ENCODE data around the gene AIFM2. TPM values are rescaled to one million over a fixed set of nuclear protein-coding genes. Genes with fewer than 3 reads are reported as not detected.
"Not testable (repeated sequence)": the region's sequence is repeated elsewhere in the genome, so short reads cannot be mapped to it uniquely, and the experiment has no call there.

AIFM2 gene
- total RNA-seq (10 to 100 TPM; 10.1 to 14.5 (median 10.4) TPM), polyA plus RNA-seq (10 to 100 TPM in 2 of 3 donors, 1 to 10 TPM in 1; 8.7 to 40.5 (median 26.3) TPM)
- long read RNA-seq, donor 1, transcript AIFM2-201 (9 exons, 3,243 nt): major isoform, 8 of 29 reads
- long read RNA-seq, donor 1, transcript AIFM2-204 (9 exons, 3,247 nt): major isoform, 8 of 29 reads
- long read RNA-seq, donor 1, partial matches to known transcripts: 2 of 29 reads
- long read RNA-seq, donor 1, other reads (novel, unspliced or antisense): 11 of 29 reads
- long read RNA-seq, donor 2, transcript AIFM2-201 (9 exons, 3,243 nt): major isoform, 23 of 51 reads
- long read RNA-seq, donor 2, transcript AIFM2-204 (9 exons, 3,247 nt): minor isoform, 9 of 51 reads
- long read RNA-seq, donor 2, partial matches to known transcripts: 4 of 51 reads
- long read RNA-seq, donor 2, other reads (novel, unspliced or antisense): 15 of 51 reads

DNA sequence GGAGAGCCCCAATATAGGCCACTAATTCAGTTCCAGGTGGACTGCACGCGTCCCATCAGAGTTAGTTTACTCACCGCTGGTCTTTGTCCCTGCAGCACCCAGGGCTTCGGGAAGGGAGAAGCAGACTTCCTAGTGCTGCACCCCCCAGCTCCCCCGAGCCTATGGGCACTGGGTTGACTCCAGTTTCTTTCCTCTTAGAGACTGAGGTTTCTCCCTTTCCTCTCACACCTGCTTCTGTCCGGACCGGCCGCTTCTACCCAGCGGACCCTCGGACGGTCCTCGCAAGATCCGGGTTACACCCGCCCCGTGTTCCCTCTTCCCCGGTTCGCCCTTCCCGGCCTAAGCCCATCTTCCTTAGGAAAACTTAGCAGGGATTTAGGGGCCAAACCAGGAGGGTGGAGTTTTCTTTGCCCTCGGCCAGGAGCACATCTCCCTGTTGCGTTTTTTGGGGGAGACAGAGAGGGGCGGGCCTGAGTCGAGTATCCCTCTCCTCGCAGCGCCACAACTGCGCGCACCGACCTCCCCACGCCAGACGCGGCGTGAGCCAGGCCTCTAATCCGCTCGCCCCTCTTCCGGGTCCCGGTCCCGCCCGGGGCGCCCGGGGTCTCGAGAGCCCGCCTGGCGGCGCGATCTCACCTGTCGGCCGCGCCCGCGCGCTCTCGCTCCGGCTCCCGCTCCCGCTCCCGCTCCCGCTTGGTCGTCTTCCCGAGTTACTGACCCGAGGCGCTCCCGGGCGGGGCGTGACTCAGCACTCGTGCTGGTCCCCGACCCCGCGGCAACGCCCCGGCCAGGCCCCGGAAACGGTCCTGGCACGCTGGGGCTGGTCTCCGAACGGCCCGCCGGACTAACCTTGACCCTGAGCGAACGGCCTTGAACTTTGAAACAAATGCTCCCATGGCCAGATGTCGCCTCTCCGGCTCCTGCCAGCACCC is at the start of gene AIFM2:
Gene AIFM2, minus strand, starts transcription at position 728 of the 932 bp plus-strand sequence. CDS start 8,741 bp downstream, outside the sequence.
- 5 to 10% (median 8%) methylated on average over 64 to 80 of the region's 80 CpGs for WGBS, 3 donors
- Histone ChIP-seq H3K4me3 (peak within 1 kb of the TSS; percentile 82), H3K36me3 (ENCODE audit: insufficient read depth in 1 of 2, low read depth in 1 of 2) (peaks cover 0 to 17% of the 10 kb centered on the region in 2 donors), H3K4me1 (peaks cover 39% of the 10 kb centered on the region), H3K27me3 (ENCODE audit: insufficient read depth in 3 of 3, low read length in 2 of 3) (no peaks in the 10 kb centered on the region), H3K9me3 (no peaks in the 10 kb centered on the region), H3K27ac (peak within 1 kb of the TSS; percentile 85)
- TF ChIP-seq, protein P1, sequence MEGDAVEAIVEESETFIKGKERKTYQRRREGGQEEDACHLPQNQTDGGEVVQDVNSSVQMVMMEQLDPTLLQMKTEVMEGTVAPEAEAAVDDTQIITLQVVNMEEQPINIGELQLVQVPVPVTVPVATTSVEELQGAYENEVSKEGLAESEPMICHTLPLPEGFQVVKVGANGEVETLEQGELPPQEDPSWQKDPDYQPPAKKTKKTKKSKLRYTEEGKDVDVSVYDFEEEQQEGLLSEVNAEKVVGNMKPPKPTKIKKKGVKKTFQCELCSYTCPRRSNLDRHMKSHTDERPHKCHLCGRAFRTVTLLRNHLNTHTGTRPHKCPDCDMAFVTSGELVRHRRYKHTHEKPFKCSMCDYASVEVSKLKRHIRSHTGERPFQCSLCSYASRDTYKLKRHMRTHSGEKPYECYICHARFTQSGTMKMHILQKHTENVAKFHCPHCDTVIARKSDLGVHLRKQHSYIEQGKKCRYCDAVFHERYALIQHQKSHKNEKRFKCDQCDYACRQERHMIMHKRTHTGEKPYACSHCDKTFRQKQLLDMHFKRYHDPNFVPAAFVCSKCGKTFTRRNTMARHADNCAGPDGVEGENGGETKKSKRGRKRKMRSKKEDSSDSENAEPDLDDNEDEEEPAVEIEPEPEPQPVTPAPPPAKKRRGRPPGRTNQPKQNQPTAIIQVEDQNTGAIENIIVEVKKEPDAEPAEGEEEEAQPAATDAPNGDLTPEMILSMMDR (IDR thresholded peaks at IDR 0.05): no peak
- ATAC-seq (peak; percentile 84 to 90 (median 86)), DNase-seq (peak; percentile 89 to 93)
- intact Hi-C loops (cut with DNase I): no loop called here

DNA sequence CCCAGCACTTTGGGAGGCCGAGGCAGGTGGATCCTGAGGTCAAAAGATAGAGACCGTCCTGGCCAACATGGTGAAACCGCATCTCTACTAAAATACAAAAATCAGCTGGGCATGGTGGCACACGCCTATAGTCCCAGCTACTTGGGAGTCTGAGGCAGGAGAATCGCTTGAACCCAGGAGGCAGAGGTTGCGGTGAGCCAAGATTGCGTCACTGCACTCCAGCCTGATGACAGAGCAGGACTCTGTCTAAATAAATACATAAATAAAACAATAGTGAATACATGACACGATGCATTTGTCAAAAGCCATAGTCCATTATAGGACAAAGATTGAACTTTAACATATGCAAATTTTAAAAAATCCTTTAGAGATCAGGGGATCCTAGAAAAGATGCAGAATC is 46.6 kb upstream of the AIFM2 start:
- H3K4me3 ChIP-seq; ATAC-seq; H3K9me3 ChIP-seq; H3K4me1 ChIP-seq; H3K27me3 ChIP-seq (ENCODE audit: insufficient read depth in 3 of 3, low read length in 2 of 3); H3K27ac ChIP-seq; intact Hi-C loops (cut with DNase I); DNase-seq; H3K36me3 ChIP-seq (ENCODE audit: insufficient read depth in 1 of 2, low read depth in 1 of 2): not testable (repeated sequence)
- WGBS, 3 donors: 89 to 94% (median 92%) methylated on average over 8 of the region's 8 CpGs

DNA sequence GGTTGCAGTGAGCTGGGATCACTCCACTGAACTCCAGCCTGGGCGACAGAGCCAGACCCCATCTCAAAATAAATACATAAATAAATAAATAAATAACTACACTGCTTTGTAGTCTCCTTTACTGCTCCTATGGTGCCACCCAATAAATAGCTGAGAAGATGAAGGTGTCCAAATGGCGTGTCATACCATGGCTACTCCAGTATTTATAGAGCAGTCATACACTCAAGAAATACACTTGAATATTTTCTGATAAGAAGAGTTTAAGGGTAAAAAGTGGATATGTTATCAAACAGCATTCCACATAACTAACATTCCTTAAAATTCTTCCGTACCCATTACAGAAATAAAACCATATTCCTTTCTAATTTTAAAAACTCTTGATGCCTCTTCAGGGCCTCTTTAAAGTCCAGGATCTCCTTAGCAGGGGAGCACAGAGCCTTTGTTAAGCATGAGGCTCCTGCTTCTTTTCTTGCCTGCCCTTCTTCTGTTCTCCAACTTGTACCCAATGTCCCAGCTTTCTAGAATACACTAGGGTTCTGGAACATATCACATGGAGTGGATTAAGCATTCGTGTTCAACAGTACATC is 45.6 kb upstream of the AIFM2 start:
- no peaks in the 10 kb centered on the region for H3K4me1 ChIP-seq
- ATAC-seq (no peak), DNase-seq (no peak)
- no peaks in the 10 kb centered on the region for H3K9me3 ChIP-seq
- H3K27me3 ChIP-seq (ENCODE audit: insufficient read depth in 3 of 3, low read length in 2 of 3): no peaks in the 10 kb centered on the region
- no peaks in the 10 kb centered on the region for H3K36me3 ChIP-seq (ENCODE audit: insufficient read depth in 1 of 2, low read depth in 1 of 2)
- no peak overlapping the region for H3K4me3 ChIP-seq
- intact Hi-C loops (cut with DNase I): no loop called here
- TF ChIP-seq, protein P1 (IDR thresholded peaks at IDR 0.05): no peak
- 80 to 85% (median 83%) methylated on average over 4 of the region's 4 CpGs for WGBS, 3 donors
- no peak overlapping the region for H3K27ac ChIP-seq

DNA sequence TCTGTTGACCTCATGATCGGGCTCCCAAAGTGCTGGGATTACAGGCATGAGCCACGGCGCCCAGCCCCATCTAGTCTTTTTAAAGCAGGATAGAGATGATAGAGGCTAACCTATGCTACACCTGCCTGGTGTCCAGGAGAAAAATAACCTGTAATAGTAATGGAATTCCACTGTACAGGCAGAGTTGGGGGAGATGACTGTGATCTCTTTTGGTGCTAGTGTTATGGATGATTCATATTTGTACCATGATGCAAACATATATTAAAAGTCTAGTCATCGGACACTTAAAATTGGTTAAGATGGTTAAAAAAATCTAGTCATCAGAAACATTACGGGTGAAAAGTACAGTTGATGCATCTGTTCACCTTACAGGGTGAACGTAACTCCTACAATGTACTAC is 43.8 kb upstream of the AIFM2 start:
- no peak for DNase-seq
- 75 to 80% (median 78%) methylated on average over 6 of the region's 6 CpGs for WGBS, 3 donors
- intact Hi-C loops (cut with DNase I): no loop called here
- TF ChIP-seq, protein P1 (IDR thresholded peaks at IDR 0.05): no peak
- Histone ChIP-seq H3K36me3 (ENCODE audit: insufficient read depth in 1 of 2, low read depth in 1 of 2) (no peaks in the 10 kb centered on the region), H3K9me3 (no peaks in the 10 kb centered on the region), H3K4me1 (no peaks in the 10 kb centered on the region), H3K4me3 (no peak overlapping the region), H3K27ac (no peak overlapping the region), H3K27me3 (ENCODE audit: insufficient read depth in 3 of 3, low read length in 2 of 3) (no peaks in the 10 kb centered on the region)
- ATAC-seq: no peak

Data from psoas muscle (tissue), 8 donors.